Measurements from ENCODE around the gene NCAM1. TPM values are rescaled to one million over a fixed set of nuclear protein-coding genes. Genes with fewer than 3 reads are reported as not detected.

NCAM1 gene
- total RNA-seq, 3 donors from 2014 or later = 3.6 to 17.9 (median 6.1) TPM

- Histone ChIP-seq H3K4me3 (no peak overlapping the region), H3K9me3 (no peaks in the 10 kb centered on the region), H3K27ac (no peak overlapping the region), H3K36me3 (no peaks in the 10 kb centered on the region), H3K27me3 (no peaks in the 10 kb centered on the region), H3K4me1 (no peaks in the 10 kb centered on the region)
- no peak for TF ChIP-seq CTCF (IDR thresholded peaks at IDR 0.05)
- no peak for TF ChIP-seq POLR2AphosphoS5 (IDR thresholded peaks at IDR 0.05)
- TF ChIP-seq POLR2A (IDR thresholded peaks at IDR 0.05) = no peak
- DNase-seq (ENCODE audit: low spot score in 2 of 2) = no peak
- intact Hi-C loops (cut with DNase I; ENCODE audit: low total_unique reads) = no loop called here
Observed at GRCh38 chr11:112929432-112929831, 31.8 kb upstream of the NCAM1 start.

- TF ChIP-seq POLR2AphosphoS5 (IDR thresholded peaks at IDR 0.05) (no peak), CTCF (IDR thresholded peaks at IDR 0.05) (no peak), POLR2A (IDR thresholded peaks at IDR 0.05) (no peak)
- Histone ChIP-seq H3K4me1 (no peaks in the 10 kb centered on the region), H3K4me3 (no peak overlapping the region), H3K9me3 (no peaks in the 10 kb centered on the region), H3K36me3 (no peaks in the 10 kb centered on the region), H3K27me3 (no peaks in the 10 kb centered on the region), H3K27ac (no peak overlapping the region)
- DNase-seq (ENCODE audit: low spot score in 2 of 2) = no peak
- intact Hi-C loops (cut with DNase I; ENCODE audit: low total_unique reads) = no loop called here
Observed at GRCh38 chr11:112931703-112932102, 29.5 kb upstream of the NCAM1 start.

- DNase-seq (ENCODE audit: low spot score in 2 of 2) = no peak
- TF ChIP-seq POLR2A (IDR thresholded peaks at IDR 0.05) (no peak), POLR2AphosphoS5 (IDR thresholded peaks at IDR 0.05) (no peak), CTCF (IDR thresholded peaks at IDR 0.05) (no peak)
Observed at GRCh38 chr11:112932593-112932992, 28.6 kb upstream of the NCAM1 start.

GRCh38 chr11:112933970-112934369 is 27.2 kb upstream of the NCAM1 start:
- TF ChIP-seq POLR2A (IDR thresholded peaks at IDR 0.05) (no peak), CTCF (IDR thresholded peaks at IDR 0.05) (no peak), POLR2AphosphoS5 (IDR thresholded peaks at IDR 0.05) (no peak)
- Histone ChIP-seq H3K9me3 (no peaks in the 10 kb centered on the region), H3K27ac (no peak overlapping the region), H3K4me1 (no peaks in the 10 kb centered on the region), H3K36me3 (no peaks in the 10 kb centered on the region), H3K4me3 (no peak overlapping the region), H3K27me3 (no peaks in the 10 kb centered on the region)
- no peak for DNase-seq (ENCODE audit: low spot score in 2 of 2)
- intact Hi-C loops (cut with DNase I; ENCODE audit: low total_unique reads) = no loop called here

More at GRCh38 chr11:112932593-112932992, 28.6 kb upstream of the NCAM1 start:
- H3K4me1 ChIP-seq = no peaks in the 10 kb centered on the region
- H3K36me3 ChIP-seq = no peaks in the 10 kb centered on the region
- no peak overlapping the region for H3K4me3 ChIP-seq
- intact Hi-C loops (cut with DNase I; ENCODE audit: low total_unique reads) = no loop called here
- H3K27me3 ChIP-seq = no peaks in the 10 kb centered on the region
- no peaks in the 10 kb centered on the region for H3K9me3 ChIP-seq
- H3K27ac ChIP-seq = no peak overlapping the region

- Histone ChIP-seq H3K9me3 (no peaks in the 10 kb centered on the region), H3K4me3 (no peak overlapping the region), H3K36me3 (no peaks in the 10 kb centered on the region), H3K27me3 (no peaks in the 10 kb centered on the region), H3K4me1 (no peaks in the 10 kb centered on the region), H3K27ac (no peak overlapping the region)
- no peak for TF ChIP-seq POLR2A (IDR thresholded peaks at IDR 0.05)
- TF ChIP-seq POLR2AphosphoS5 (IDR thresholded peaks at IDR 0.05) = no peak
- TF ChIP-seq CTCF (IDR thresholded peaks at IDR 0.05) = no peak
- DNase-seq (ENCODE audit: low spot score in 2 of 2) = no peak
- intact Hi-C loops (cut with DNase I; ENCODE audit: low total_unique reads) = no loop called here
Observed at GRCh38 chr11:112941104-112941503, 20.1 kb upstream of the NCAM1 start.
